Spleen (tissue), 7 donors: ENCODE results near the gene SUN3.

Source experiments
- POLR2A ChIP-seq, 3 donors: fragments of 450-650 bp; IDR thresholded peaks; one replicate each; pipeline ENCODE4 v1.5.1; 2017; ENCODE audit warnings: antibody characterized with exemption in 3 of 3, mild to moderate bottlenecking in 1 of 3
- TF ChIP-seq, protein P1 (sequence below), 11 experiments: fragments of 200-600 bp in 7 of 11; fragments of 450-650 bp in 4 of 11; sonication (generic) in 4 of 11; IDR thresholded peaks in 8 of 11; conservative IDR thresholded peaks in 3 of 11; 1 replicate in 7 of 11; 2 replicates in 4 of 11; pipeline versions ENCODE4 v1.4.0 to v1.8.0; 2016 to 2021; ENCODE audit warnings: antibody characterized with exemption in 11 of 11, inconsistent platforms in 4 of 11, mild to moderate bottlenecking in 1 of 11
- donor health status: DM: no; HTN: no; CAD: no; lungs with moderate emphysema.
- donor health status: DM: no; HTN: no; CAD: no.
- donor health status: DM: no; HTN: no; CAD: no.

DNA sequence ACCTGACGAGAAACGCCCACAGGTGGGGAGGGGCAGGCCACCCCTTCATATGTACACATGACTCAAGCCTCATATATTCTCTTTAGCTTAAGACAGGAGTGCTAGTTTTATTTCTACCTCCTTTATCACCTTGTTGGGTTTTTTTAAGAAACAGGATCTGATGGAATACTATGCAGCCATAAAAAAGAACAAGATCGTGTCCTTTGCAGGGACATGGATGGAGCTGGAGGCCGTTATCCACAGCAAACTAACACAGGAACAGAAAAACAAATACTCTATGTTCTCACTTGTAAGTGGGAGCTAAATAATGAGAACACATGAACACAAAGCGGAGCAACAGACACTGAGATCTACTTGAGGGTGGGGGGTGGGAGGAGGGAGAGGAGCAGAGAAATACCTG lies 38.3 kb downstream of the SUN3 start:
- TF ChIP-seq, protein P1, sequence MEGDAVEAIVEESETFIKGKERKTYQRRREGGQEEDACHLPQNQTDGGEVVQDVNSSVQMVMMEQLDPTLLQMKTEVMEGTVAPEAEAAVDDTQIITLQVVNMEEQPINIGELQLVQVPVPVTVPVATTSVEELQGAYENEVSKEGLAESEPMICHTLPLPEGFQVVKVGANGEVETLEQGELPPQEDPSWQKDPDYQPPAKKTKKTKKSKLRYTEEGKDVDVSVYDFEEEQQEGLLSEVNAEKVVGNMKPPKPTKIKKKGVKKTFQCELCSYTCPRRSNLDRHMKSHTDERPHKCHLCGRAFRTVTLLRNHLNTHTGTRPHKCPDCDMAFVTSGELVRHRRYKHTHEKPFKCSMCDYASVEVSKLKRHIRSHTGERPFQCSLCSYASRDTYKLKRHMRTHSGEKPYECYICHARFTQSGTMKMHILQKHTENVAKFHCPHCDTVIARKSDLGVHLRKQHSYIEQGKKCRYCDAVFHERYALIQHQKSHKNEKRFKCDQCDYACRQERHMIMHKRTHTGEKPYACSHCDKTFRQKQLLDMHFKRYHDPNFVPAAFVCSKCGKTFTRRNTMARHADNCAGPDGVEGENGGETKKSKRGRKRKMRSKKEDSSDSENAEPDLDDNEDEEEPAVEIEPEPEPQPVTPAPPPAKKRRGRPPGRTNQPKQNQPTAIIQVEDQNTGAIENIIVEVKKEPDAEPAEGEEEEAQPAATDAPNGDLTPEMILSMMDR (IDR thresholded peaks at IDR 0.05 in 8 of 11, conservative IDR thresholded peaks at IDR 0.05 in 3 of 11) = no peak
- no peak for TF ChIP-seq POLR2A (IDR thresholded peaks at IDR 0.05)
